CD4-positive, alpha-beta memory T cell (primary cell): ENCODE measurements around the gene TXLNB. TPM values are rescaled to one million over a fixed set of nuclear protein-coding genes. Genes with fewer than 3 reads are reported as not detected.

Source experiments
- CTCF ChIA-PET: fragments of 350-600 bp; sonication (Branson Sonifier 250); formaldehyde crosslinking; loops from one replicate; lab custom pipeline; 2021; ENCODE audit warnings: inconsistent platforms; ENCODE audit not compliant: partially characterized antibody; lab: Charles Lee
- POLR2A ChIA-PET: fragments of 350-600 bp; sonication (Branson Sonifier 250); formaldehyde crosslinking; loops from one replicate; lab custom pipeline; 2021; ENCODE audit not compliant: partially characterized antibody; lab: Charles Lee
- DNase-seq, 5 donors: peaks; one replicate each; pipeline versions ENCODE4 v3.0.0 to v3.0.0-alpha.2; 2020 to 2022; ENCODE audit warnings: mixed read lengths in 1 of 5
- H3K27ac ChIP-seq: one replicate; pipeline ENCODE4 v1.7.0; 2013; ENCODE audit warnings: low read depth, low read length
- H3K27me3 ChIP-seq: 2 replicates; pipeline ENCODE4 v1.7.0; 2013; ENCODE audit warnings: mild to moderate bottlenecking, low read length, moderate library complexity; ENCODE audit not compliant: insufficient read depth
- H3K36me3 ChIP-seq: 2 replicates; pipeline ENCODE4 v1.7.0; 2013; ENCODE audit warnings: mild to moderate bottlenecking, low read length, moderate library complexity; ENCODE audit not compliant: insufficient read depth
- H3K4me1 ChIP-seq: 2 replicates; pipeline ENCODE4 v1.7.0; 2013; ENCODE audit warnings: mild to moderate bottlenecking, low read length, moderate library complexity; ENCODE audit not compliant: insufficient read depth
- H3K4me3 ChIP-seq, 2 donors: one replicate each; pipeline ENCODE4 v1.7.0; 2013; ENCODE audit warnings: low read length in 2 of 2, mild to moderate bottlenecking in 1 of 2
- H3K9me3 ChIP-seq, 2 donors: one replicate each; pipeline ENCODE4 v1.7.0; 2013; ENCODE audit warnings: low read length in 2 of 2, control low read depth in 1 of 2; ENCODE audit not compliant: control insufficient read depth in 1 of 2
- H3K27ac Mint-ChIP-seq, 7 donors: one replicate each; pipeline ENCODE4 v1.8.0; 2020 to 2021; ENCODE audit warnings: mixed read lengths in 7 of 7, mild to moderate bottlenecking in 6 of 7, inconsistent platforms in 3 of 7, moderate library complexity in 3 of 7
- H3K27me3 Mint-ChIP-seq, 2 donors: one replicate each; pipeline ENCODE4 v1.8.0; 2020 to 2021; ENCODE audit warnings: mixed read lengths in 2 of 2
- H3K36me3 Mint-ChIP-seq, 2 donors: one replicate each; pipeline ENCODE4 v1.8.0; 2020 to 2021; ENCODE audit warnings: mixed read lengths in 2 of 2, inconsistent platforms in 1 of 2, mild to moderate bottlenecking in 1 of 2
- H3K4me1 Mint-ChIP-seq, 4 donors: one replicate each; pipeline ENCODE4 v1.8.0; 2020 to 2021; ENCODE audit warnings: mixed read lengths in 4 of 4, mild to moderate bottlenecking in 1 of 4
- H3K4me3 Mint-ChIP-seq, 8 donors: one replicate each; pipeline ENCODE4 v1.8.0; 2020 to 2021; ENCODE audit warnings: mixed read lengths in 8 of 8, mild to moderate bottlenecking in 7 of 8, moderate library complexity in 6 of 8, inconsistent platforms in 3 of 8
- H3K9me3 Mint-ChIP-seq, 8 donors: one replicate each; pipeline ENCODE4 v1.8.0; 2020 to 2021; ENCODE audit warnings: mixed read lengths in 8 of 8, mild to moderate bottlenecking in 5 of 8, inconsistent platforms in 3 of 8, moderate library complexity in 1 of 8
- intact Hi-C: fragments of 100-400 bp; cut with micrococcal nuclease; formaldehyde crosslinking; loops from one replicate; pipeline ENCODE4 v1.15.1; 2023
- polyA plus RNA-seq, 2 donors: library from polyadenylated mRNA; unstranded; fragments of 300-500 nt; fragmentation: Illumina TruSeq; gene quantifications; one replicate each; pipeline ENCODE4 v1.2.3, GENCODE V29; 2021
- total RNA-seq, 2 experiments: library from RNA; stranded (reverse); gene quantifications; one replicate each; pipeline ENCODE4 v1.2.3, GENCODE V29; 2021

TXLNB gene
- total and polyA plus RNA-seq, 4 experiments from 2014 or later: 0.78 to 1.6 (median 1.4) TPM; not detected in 1

DNA sequence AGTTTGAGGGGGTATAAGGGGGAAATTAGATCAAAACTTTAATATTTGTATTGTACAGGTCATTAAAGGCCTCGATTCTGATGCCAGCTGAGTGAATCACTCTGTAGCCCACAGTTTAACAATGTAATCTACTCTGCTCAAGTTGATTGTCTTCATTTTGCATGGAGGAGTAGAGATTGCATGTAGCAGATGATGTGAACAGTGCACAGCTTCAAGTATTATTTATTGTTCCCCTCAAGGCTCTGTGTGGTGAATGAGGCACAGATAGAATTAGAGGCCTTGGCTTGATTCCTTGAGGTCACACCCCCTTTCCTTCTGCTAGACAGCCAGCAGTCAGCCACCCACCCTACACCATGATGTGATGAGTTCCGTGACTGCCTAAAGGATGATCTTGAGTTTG, 38.1 kb downstream of the TXLNB start:
- Mint-ChIP-seq H3K9me3 (no peaks in the 10 kb centered on the region), H3K36me3 (peaks cover 0 to 3% of the 10 kb centered on the region in 2 donors), H3K27me3 (no peaks in the 10 kb centered on the region), H3K4me3 (peak overlapping the region in 1 of 8 donors; percentile 7), H3K4me1 (peaks cover 53 to 65% (median 57%) of the 10 kb centered on the region in 4 donors), H3K27ac (peak overlapping the region in 3 of 7 donors; percentile 25 to 77 (median 51))
- CTCF ChIA-PET: interaction anchor here (1.6 to 1.9 kb wide), 2 partner anchors 26 to 38 kb away, joined by 3 to 8 read pairs; partner anchors contain the start of gene TXLNB
- H3K4me1 ChIP-seq: peaks cover 68% of the 10 kb centered on the region
- H3K36me3 ChIP-seq: no peaks in the 10 kb centered on the region
- no peak for DNase-seq
- H3K27ac ChIP-seq: no peak overlapping the region
- H3K27me3 ChIP-seq: no peaks in the 10 kb centered on the region
- POLR2A ChIA-PET: interaction anchor here (0.9 to 1.4 kb wide), 2 partner anchors 9 to 277 kb away, joined by 3 read pairs; no protein-coding TSS in a partner anchor
- no peaks in the 10 kb centered on the region for H3K9me3 ChIP-seq
- H3K4me3 ChIP-seq: no peak overlapping the region
- intact Hi-C loops: loop anchor here (5.0 kb wide), 1 partner anchor 69 kb away; no protein-coding TSS in a partner anchor

- no peaks in the 10 kb centered on the region for H3K36me3 ChIP-seq
- peak overlapping the region; percentile 80 to 99 (median 94) for H3K27ac Mint-ChIP-seq
- H3K9me3 Mint-ChIP-seq: peaks cover 0 to 2% (median 0%) of the 10 kb centered on the region in 8 donors
- H3K4me3 Mint-ChIP-seq: peak overlapping the region in 7 of 8 donors; percentile 4 to 88 (median 74)
- intact Hi-C loops: loop anchor here (2.0 to 5.0 kb wide), 3 partner anchors 33 to 70 kb away; partner anchors contain the start of gene TXLNB
- H3K27me3 ChIP-seq: no peaks in the 10 kb centered on the region
- peak overlapping the region in 1 of 2 donors; percentile 1 for H3K4me3 ChIP-seq
- H3K27me3 Mint-ChIP-seq: no peaks in the 10 kb centered on the region
- H3K36me3 Mint-ChIP-seq: peaks cover 0 to 3% of the 10 kb centered on the region in 2 donors
- H3K4me1 Mint-ChIP-seq: peaks cover 45 to 60% (median 50%) of the 10 kb centered on the region in 4 donors
- peaks cover 58% of the 10 kb centered on the region for H3K4me1 ChIP-seq
- H3K27ac ChIP-seq: peak overlapping the region; percentile 40
- H3K9me3 ChIP-seq: no peaks in the 10 kb centered on the region
- POLR2A ChIA-PET: no interaction called here
- DNase-seq: no peak
- CTCF ChIA-PET: interaction anchor here (1.6 to 1.9 kb wide), 2 partner anchors 28 to 40 kb away, joined by 3 to 8 read pairs; partner anchors contain the start of gene TXLNB
These were observed 40.0 kb downstream of the TXLNB start for GRCh38 chr6:139251691-139252390.

DNA sequence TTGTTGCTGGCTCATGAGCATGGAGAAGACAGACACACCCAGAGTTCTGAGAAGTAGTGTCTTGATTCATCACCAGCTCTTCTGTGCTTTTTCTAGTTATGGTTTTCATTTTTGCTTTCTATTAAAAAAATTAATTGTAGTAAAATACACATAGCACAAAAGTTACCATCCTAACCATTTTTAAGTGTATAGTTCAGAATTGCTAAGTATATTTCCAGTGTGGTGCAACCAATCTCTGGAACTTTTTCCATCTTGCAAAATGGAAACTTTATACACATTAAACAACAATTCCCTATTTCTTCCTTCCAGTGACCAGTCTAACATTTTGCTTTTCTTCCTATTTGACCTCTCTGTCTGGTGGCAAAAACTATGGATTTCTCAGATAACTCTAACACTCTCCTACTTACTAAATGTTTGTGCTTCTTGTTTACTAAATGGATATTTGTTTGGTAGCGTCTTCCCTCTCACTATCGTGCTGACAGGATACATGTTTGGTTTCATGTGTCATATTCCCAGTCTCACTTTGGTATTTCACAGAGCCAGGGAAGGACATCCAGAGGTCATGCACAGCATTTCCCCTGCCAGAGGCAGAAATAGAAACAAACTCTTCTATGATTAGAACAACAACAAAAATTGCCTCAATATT, 40.6 kb downstream of the TXLNB start:
- Mint-ChIP-seq H3K9me3 (peaks cover 0 to 2% (median 0%) of the 10 kb centered on the region in 8 donors), H3K27ac (peak overlapping the region; percentile 80 to 99 (median 94)), H3K4me1 (peaks cover 40 to 54% (median 45%) of the 10 kb centered on the region in 4 donors), H3K36me3 (peaks cover 0 to 3% of the 10 kb centered on the region in 2 donors), H3K4me3 (peak overlapping the region; percentile 36 to 90 (median 72)), H3K27me3 (no peaks in the 10 kb centered on the region)
- peak overlapping the region in 1 of 2 donors; percentile 1 for H3K4me3 ChIP-seq
- ChIA-PET CTCF (interaction anchor here (0.6 to 2.6 kb wide), 31 partner anchors 10 to 263 kb away, joined by 3 to 27 read pairs (median 5); partner anchors contain the start of genes CITED2, REPS1 and TXLNB), POLR2A (interaction anchor here (0.5 to 2.5 kb wide), 10 partner anchors 11 to 123 kb away, joined by 3 to 42 read pairs (median 6); partner anchors contain the start of genes CITED2 and TXLNB)
- no peaks in the 10 kb centered on the region for H3K9me3 ChIP-seq
- no peaks in the 10 kb centered on the region for H3K36me3 ChIP-seq
- intact Hi-C loops: loop anchor here (2.0 to 5.0 kb wide), 3 partner anchors 32 to 71 kb away; partner anchors contain the start of gene TXLNB
- H3K4me1 ChIP-seq: peaks cover 51% of the 10 kb centered on the region
- DNase-seq: no peak
- H3K27ac ChIP-seq: peak overlapping the region; percentile 40
- no peaks in the 10 kb centered on the region for H3K27me3 ChIP-seq

- H3K27ac Mint-ChIP-seq: peak overlapping the region; percentile 80 to 99 (median 92)
- H3K36me3 Mint-ChIP-seq: peaks cover 0 to 3% of the 10 kb centered on the region in 2 donors
- Histone ChIP-seq H3K4me1 (peaks cover 45% of the 10 kb centered on the region), H3K9me3 (no peaks in the 10 kb centered on the region), H3K4me3 (peak overlapping the region in 1 of 2 donors; percentile 1), H3K27ac (peak overlapping the region; percentile 40), H3K27me3 (no peaks in the 10 kb centered on the region), H3K36me3 (no peaks in the 10 kb centered on the region)
- no peaks in the 10 kb centered on the region for H3K27me3 Mint-ChIP-seq
- peak; percentile 55 to 62 (median 60) for DNase-seq
- intact Hi-C loops: loop anchor here (1.0 to 5.0 kb wide), 4 partner anchors 32 to 114 kb away; partner anchors contain the start of gene TXLNB
- H3K4me3 Mint-ChIP-seq: peak overlapping the region; percentile 16 to 90 (median 69)
- ChIA-PET CTCF (interaction anchor here (0.6 to 2.6 kb wide), 37 partner anchors 10 to 262 kb away, joined by 3 to 27 read pairs (median 5); partner anchors contain the start of genes CITED2, REPS1 and TXLNB), POLR2A (interaction anchor here (0.7 to 2.5 kb wide), 12 partner anchors 12 to 123 kb away, joined by 3 to 42 read pairs (median 5); partner anchors contain the start of genes CITED2 and TXLNB)
- H3K9me3 Mint-ChIP-seq: peaks cover 0 to 2% (median 0%) of the 10 kb centered on the region in 8 donors
- H3K4me1 Mint-ChIP-seq: peaks cover 40 to 51% (median 44%) of the 10 kb centered on the region in 4 donors
These were observed 41.3 kb downstream of the TXLNB start for GRCh38 chr6:139250296-139251044.

DNA sequence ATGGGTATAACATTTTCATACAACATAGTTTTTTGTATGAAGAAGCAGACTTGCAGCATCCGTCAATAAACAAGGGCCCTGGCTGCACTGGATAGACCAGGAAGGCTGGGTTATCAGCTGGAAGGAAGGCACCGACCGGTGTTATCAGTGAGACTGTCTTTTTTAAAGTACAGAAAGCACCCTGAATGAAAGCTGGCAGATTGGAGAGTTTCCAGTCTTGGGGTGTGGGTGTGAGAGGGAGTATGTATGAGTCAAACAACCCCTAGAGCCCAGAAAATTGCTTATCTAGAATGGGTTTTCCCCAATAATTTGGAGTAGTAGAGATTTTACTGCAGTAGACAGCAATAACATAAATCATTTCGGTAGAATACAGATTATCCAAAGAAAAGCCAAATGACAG, 42.4 kb downstream of the TXLNB start:
- Mint-ChIP-seq H3K36me3 (peaks cover 0 to 5% of the 10 kb centered on the region in 2 donors), H3K27me3 (no peaks in the 10 kb centered on the region), H3K27ac (peak overlapping the region; percentile 43 to 99 (median 75)), H3K4me1 (peaks cover 40 to 55% (median 45%) of the 10 kb centered on the region in 4 donors), H3K4me3 (peak overlapping the region in 5 of 8 donors; percentile 20 to 73 (median 59)), H3K9me3 (peaks cover 0 to 2% (median 0%) of the 10 kb centered on the region in 8 donors)
- POLR2A ChIA-PET: interaction anchor here (0.6 to 2.5 kb wide), 8 partner anchors 9 to 231 kb away, joined by 3 to 42 read pairs (median 6); partner anchors contain the start of genes CITED2 and TXLNB
- peak in 1 of 5 donors; percentile 43 for DNase-seq
- intact Hi-C loops: no loop called here
- Histone ChIP-seq H3K9me3 (no peaks in the 10 kb centered on the region), H3K36me3 (no peaks in the 10 kb centered on the region), H3K27me3 (no peaks in the 10 kb centered on the region), H3K4me3 (no peak overlapping the region), H3K4me1 (peaks cover 44% of the 10 kb centered on the region), H3K27ac (no peak overlapping the region)
- CTCF ChIA-PET: interaction anchor here (1.0 to 2.6 kb wide), 14 partner anchors 8 to 137 kb away, joined by 3 to 27 read pairs (median 8); partner anchors contain the start of genes CITED2 and TXLNB

DNA sequence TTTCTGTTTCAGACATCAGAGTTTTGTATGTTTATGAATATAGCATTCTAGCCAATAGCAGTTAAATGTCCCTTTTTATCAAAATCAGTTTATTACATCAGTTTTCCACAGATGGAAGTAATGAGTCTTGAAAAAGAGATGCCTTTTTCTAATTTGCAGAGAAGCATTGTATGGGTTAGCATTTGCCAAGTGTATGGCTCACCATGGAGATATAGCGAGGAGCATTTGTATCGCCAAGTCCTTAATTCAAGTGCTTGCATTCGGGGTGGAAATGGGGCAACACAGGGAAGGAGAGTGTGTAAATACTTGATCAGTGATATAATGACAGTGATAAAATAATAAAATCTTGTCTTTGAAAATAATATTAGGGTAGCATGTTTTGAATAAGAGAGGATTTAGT, 42.9 kb downstream of the TXLNB start:
- ChIA-PET CTCF (interaction anchor here (1.0 to 2.6 kb wide), 8 partner anchors 9 to 136 kb away, joined by 3 to 27 read pairs (median 14); partner anchors contain the start of genes CITED2 and TXLNB), POLR2A (interaction anchor here (1.0 to 2.5 kb wide), 5 partner anchors 8 to 125 kb away, joined by 3 to 42 read pairs (median 8); partner anchors contain the start of genes CITED2 and TXLNB)
- H3K36me3 Mint-ChIP-seq: peaks cover 0 to 3% of the 10 kb centered on the region in 2 donors

More for the DNA sequence above, 42.9 kb downstream of the TXLNB start:
- intact Hi-C loops: no loop called here
- Mint-ChIP-seq H3K27me3 (no peaks in the 10 kb centered on the region), H3K9me3 (peaks cover 0 to 2% (median 0%) of the 10 kb centered on the region in 8 donors), H3K4me3 (peak overlapping the region in 3 of 8 donors; percentile 14 to 73 (median 20)), H3K4me1 (peaks cover 40 to 55% (median 44%) of the 10 kb centered on the region in 4 donors), H3K27ac (peak overlapping the region in 6 of 7 donors; percentile 39 to 80 (median 68))
- H3K4me3 ChIP-seq: no peak overlapping the region
- H3K27me3 ChIP-seq: no peaks in the 10 kb centered on the region
- no peak for DNase-seq
- H3K4me1 ChIP-seq: peaks cover 44% of the 10 kb centered on the region
- no peaks in the 10 kb centered on the region for H3K36me3 ChIP-seq
- no peak overlapping the region for H3K27ac ChIP-seq
- no peaks in the 10 kb centered on the region for H3K9me3 ChIP-seq
